ENCODE results near the gene EPHB2. TPM values are rescaled to one million over a fixed set of nuclear protein-coding genes. Genes with fewer than 3 reads are reported as not detected.
A peak's percentile ranks its signal among the peaks of the same experiment; 100 is the strongest.

Gene EPHB2
- polyA plus RNA-seq, 2 of the 4 experiments (the other 2 are of a cell fraction) = 13.0 to 35.3 TPM

GRCh38 chr1:22717037-22717760, 6.6 kb downstream of the EPHB2 start:
- WGBS (ENCODE audit: missing lambda C conversion rate) = 62% methylated on average over 11 of the region's 11 CpGs
- TF ChIP-seq GATA3 (IDR thresholded peaks at IDR 0.05; ENCODE audit: borderline replicate concordance) (no peak), EHMT2 (IDR thresholded peaks at IDR 0.05; ENCODE audit: low read depth) (no peak), MAX (IDR thresholded peaks at IDR 0.05) (no peak), ESRRA (IDR thresholded peaks at IDR 0.05; ENCODE audit: borderline replicate concordance, low read length) (no peak), HOXB5 (CRISPR knock-in tag; IDR thresholded peaks at IDR 0.05) (no peak), MAFK (IDR thresholded peaks at IDR 0.05; ENCODE audit: partially characterized antibody) (no peak), CTCF (IDR thresholded peaks at IDR 0.05) (no peak), CEBPB (IDR thresholded peaks at IDR 0.05) (no peak), MYC (IDR thresholded peaks at IDR 0.05; ENCODE audit: borderline replicate concordance, low read length) (no peak), TP53 (CRISPR knock-in tag; IDR thresholded peaks at IDR 0.05) (no peak), POLR2A (IDR thresholded peaks at IDR 0.05; ENCODE audit: low read length) (no peak), NPAS2 (CRISPR knock-in tag; IDR thresholded peaks at IDR 0.05; ENCODE audit: borderline replicate concordance) (no peak), CBX8 (IDR thresholded peaks at IDR 0.05) (no peak)
- ChIA-PET CTCF (interaction anchor here (0.5 to 5.9 kb wide), 7 partner anchors 13 to 619 kb away, joined by 3 to 43 read pairs (median 3); no protein-coding TSS in a partner anchor), POLR2A (no interaction called here)
- FAIRE-seq (no peak), DNase-seq (ENCODE audit: low read depth in 1 of 2, low spot score in 1 of 2) (no peak), ATAC-seq (peak; percentile 45 to 57; a peak in 4 of 6 replicates)
- H3K27ac ChIP-seq = peak overlapping the region; percentile 31 to 73; a peak in 3 of 6 replicates
- peak overlapping the region; percentile 60 for H3K4me2 ChIP-seq
- peaks cover 33% of the 10 kb centered on the region for H3K4me1 ChIP-seq
- no peak overlapping the region for H3K4me3 ChIP-seq
- H3K9me3 ChIP-seq = no peaks in the 10 kb centered on the region

GRCh38 chr1:22721122-22721873, 10.7 kb downstream of the EPHB2 start:
- Histone ChIP-seq H3K4me3 (no peak overlapping the region), H3K9me3 (no peaks in the 10 kb centered on the region), H3K4me2 (no peak overlapping the region), H3K4me1 (peaks cover 13% of the 10 kb centered on the region), H3K27ac (no peak overlapping the region)
- no peak for DNase-seq (ENCODE audit: low read depth in 1 of 2, low spot score in 1 of 2)
- TF ChIP-seq HOXB5 (CRISPR knock-in tag; IDR thresholded peaks at IDR 0.05) (no peak), FOSL2 (IDR thresholded peaks at IDR 0.05) (no peak), FOSL2 (CRISPR knock-in tag; IDR thresholded peaks at IDR 0.05) (no peak), JUNB (IDR thresholded peaks at IDR 0.05) (no peak), HOXB13 (CRISPR knock-in tag; IDR thresholded peaks at IDR 0.05; ENCODE audit: low read depth) (no peak), ELK1 (IDR thresholded peaks at IDR 0.05; ENCODE audit: low read depth, low read length) (no peak), ZFP36 (IDR thresholded peaks at IDR 0.05; ENCODE audit: borderline replicate concordance, partially characterized antibody) (no peak), HMGXB4 (CRISPR knock-in tag; IDR thresholded peaks at IDR 0.05; ENCODE audit: borderline replicate concordance) (no peak), ZC3H11A (IDR thresholded peaks at IDR 0.05) (no peak), ZSCAN20 (CRISPR knock-in tag; IDR thresholded peaks at IDR 0.05) (no peak), FOSB (CRISPR knock-in tag; IDR thresholded peaks at IDR 0.05) (no peak), POLR2A (IDR thresholded peaks at IDR 0.05; ENCODE audit: low read length) (no peak), KDM1A (IDR thresholded peaks at IDR 0.05; ENCODE audit: low read depth) (no peak), PBX3 (IDR thresholded peaks at IDR 0.05) (no peak), CHD2 (IDR thresholded peaks at IDR 0.05; ENCODE audit: low read length, partially characterized antibody) (no peak), HES2 (IDR thresholded peaks at IDR 0.05) (no peak), EHMT2 (IDR thresholded peaks at IDR 0.05; ENCODE audit: low read depth) (no peak), POLR2AphosphoS2 (conservative IDR thresholded peaks at IDR 0.05; ENCODE audit: low read length) (no peak), RARB (CRISPR knock-in tag; IDR thresholded peaks at IDR 0.05) (no peak), BHLHE40 (IDR thresholded peaks at IDR 0.05; ENCODE audit: low read depth, low read length) (no peak), HOXA7 (CRISPR knock-in tag; IDR thresholded peaks at IDR 0.05) (no peak)
- no peak for ATAC-seq
- WGBS (ENCODE audit: missing lambda C conversion rate) = 96% methylated on average over 10 of the region's 10 CpGs
- POLR2A ChIA-PET = no interaction called here
- no peak for FAIRE-seq
- CTCF ChIA-PET = interaction anchor here (0.6 to 2.4 kb wide), 3 partner anchors 8 to 167 kb away, joined by 3 to 7 read pairs (median 5); no protein-coding TSS in a partner anchor
